HepG2 (cell line): ENCODE measurements around the gene RGR. TPM values are rescaled to one million over a fixed set of nuclear protein-coding genes. Genes with fewer than 3 reads are reported as not detected.

Source experiments
- CTCF ChIP-seq: sonication (generic); formaldehyde crosslinking; IDR thresholded peaks from 2 replicates; pipeline ENCODE4 v1.5.0; 2020; ENCODE audit warnings: mild to moderate bottlenecking, missing genetic modification reagents, moderate library complexity
- GTF3A ChIP-seq: sonication (generic); formaldehyde crosslinking; conservative IDR thresholded peaks from 2 replicates; pipeline ENCODE4 v1.4.0; 2020; ENCODE audit warnings: mild to moderate bottlenecking, missing genetic modification reagents
- HOXA3 ChIP-seq: sonication (generic); formaldehyde crosslinking; IDR thresholded peaks from 2 replicates; pipeline ENCODE4 v1.5.0; 2020; ENCODE audit warnings: missing genetic modification reagents
- MEIS2 ChIP-seq: sonication (generic); formaldehyde crosslinking; IDR thresholded peaks from 2 replicates; pipeline ENCODE4 v1.9.0; 2021; ENCODE audit warnings: mild to moderate bottlenecking, missing genetic modification reagents
- NR2F1 ChIP-seq, 2 experiments: fragments of 450-650 bp in 1 of 2; formaldehyde crosslinking in 1 of 2; IDR thresholded peaks; 2 replicates each; pipeline versions ENCODE4 v1.5.0 to v1.6.1; 2016 to 2020; ENCODE audit warnings: mild to moderate bottlenecking in 1 of 2, missing compliant biosample characterization in 1 of 2, missing genetic modification reagents in 1 of 2, moderate library complexity in 1 of 2
- PPARG ChIP-seq: conservative IDR thresholded peaks from 2 replicates; pipeline ENCODE4 v1.6.1; 2016; ENCODE audit warnings: missing biosample characterization, missing genetic modification reagents
- SIX1 ChIP-seq: sonication (generic); formaldehyde crosslinking; IDR thresholded peaks from 2 replicates; pipeline ENCODE4 v1.4.0; 2020; ENCODE audit warnings: missing genetic modification reagents, borderline replicate concordance
- SMC3 ChIP-seq: IDR thresholded peaks from 2 replicates; pipeline ENCODE4 v1.6.1; 2011; ENCODE audit warnings: low read length, improper control_type of control experiment
- SYNCRIP ChIP-seq: fragments of 200-400 bp; formaldehyde crosslinking; IDR thresholded peaks from 2 replicates; pipeline ENCODE4 v1.6.1; 2018; ENCODE audit warnings: mild to moderate bottlenecking, low read depth, low read length; ENCODE audit not compliant: insufficient read depth
- TCF7L2 ChIP-seq: IDR thresholded peaks from 2 replicates; pipeline ENCODE4 v1.6.1; 2011; ENCODE audit warnings: mild to moderate bottlenecking, low read depth, low read length, moderate library complexity
- TP53 ChIP-seq: sonication (generic); formaldehyde crosslinking; conservative IDR thresholded peaks from 2 replicates; pipeline ENCODE4 v1.4.0; 2020; ENCODE audit warnings: missing genetic modification reagents
- ZNF136 ChIP-seq: sonication (generic); formaldehyde crosslinking; IDR thresholded peaks from 2 replicates; pipeline ENCODE4 v1.8.1; 2022; ENCODE audit warnings: low read depth, mild to moderate bottlenecking, moderate library complexity, missing genetic modification reagents
- ZNF260 ChIP-seq: sonication (generic); formaldehyde crosslinking; IDR thresholded peaks from 2 replicates; pipeline ENCODE4 v1.4.0; 2020; ENCODE audit warnings: missing genetic modification reagents, low read depth, mild to moderate bottlenecking, borderline replicate concordance
- ZNF34 ChIP-seq: sonication (generic); formaldehyde crosslinking; IDR thresholded peaks from 2 replicates; pipeline ENCODE4 v1.4.0; 2020; ENCODE audit warnings: mild to moderate bottlenecking, missing genetic modification reagents, borderline replicate concordance
- ZNF597 ChIP-seq: sonication (generic); formaldehyde crosslinking; IDR thresholded peaks from 2 replicates; pipeline ENCODE4 v1.5.0; 2020; ENCODE audit warnings: missing genetic modification reagents
- ZNF678 ChIP-seq: sonication (generic); formaldehyde crosslinking; IDR thresholded peaks from 2 replicates; pipeline ENCODE4 v1.4.0; 2020; ENCODE audit warnings: mild to moderate bottlenecking, missing genetic modification reagents
- ZNF720 ChIP-seq: sonication (generic); formaldehyde crosslinking; IDR thresholded peaks from 2 replicates; pipeline ENCODE4 v1.4.0; 2020; ENCODE audit warnings: missing genetic modification reagents
- ZNF737 ChIP-seq: sonication (generic); formaldehyde crosslinking; IDR thresholded peaks from 2 replicates; pipeline ENCODE4 v1.5.0; 2020; ENCODE audit warnings: missing genetic modification reagents, mild to moderate bottlenecking, borderline replicate concordance
- polyA plus RNA-seq, 8 experiments: library from polyadenylated mRNA; depleted of rRNA in 3 of 8; stranded (reverse) in 7 of 8; unstranded in 1 of 8; fragments of >200 nt; fragmentation: Illumina TruSeq in 4 of 8; extraction: Trizol in 4 of 8; gene quantifications; 2 replicates each; pipeline versions ENCODE4 v1.2.1 to v1.2.3, GENCODE V29; 2011 to 2016; ENCODE audit warnings: low read depth in 4 of 8, missing spikeins in 1 of 8, mixed read lengths in 1 of 8; ENCODE audit not compliant: insufficient read depth in 1 of 8
- total RNA-seq, 5 experiments: library from RNA; depleted of rRNA; stranded (reverse); fragments of >200 nt; fragmentation: Illumina TruSeq; extraction: Trizol; gene quantifications; 2 replicates each; pipeline ENCODE4 v1.2.3, GENCODE V29; 2016; ENCODE audit warnings: low read depth in 1 of 5
- TF ChIP-seq, protein P1 (sequence below): sonication (generic); formaldehyde crosslinking; IDR thresholded peaks from 2 replicates; pipeline ENCODE4 v1.4.0; 2020; ENCODE audit warnings: missing genetic modification reagents
- TF ChIP-seq, protein P2 (sequence below): sonication (generic); formaldehyde crosslinking; IDR thresholded peaks from 2 replicates; pipeline ENCODE4 v1.4.0; 2020; ENCODE audit warnings: low read depth, missing genetic modification reagents

The RGR gene
- total and polyA plus RNA-seq, 2 of the 13 experiments (the other 11 are each of a cell fraction or from before 2014, with no cell fraction given) = 0.69 to 0.71 TPM

- TF ChIP-seq, protein P1, sequence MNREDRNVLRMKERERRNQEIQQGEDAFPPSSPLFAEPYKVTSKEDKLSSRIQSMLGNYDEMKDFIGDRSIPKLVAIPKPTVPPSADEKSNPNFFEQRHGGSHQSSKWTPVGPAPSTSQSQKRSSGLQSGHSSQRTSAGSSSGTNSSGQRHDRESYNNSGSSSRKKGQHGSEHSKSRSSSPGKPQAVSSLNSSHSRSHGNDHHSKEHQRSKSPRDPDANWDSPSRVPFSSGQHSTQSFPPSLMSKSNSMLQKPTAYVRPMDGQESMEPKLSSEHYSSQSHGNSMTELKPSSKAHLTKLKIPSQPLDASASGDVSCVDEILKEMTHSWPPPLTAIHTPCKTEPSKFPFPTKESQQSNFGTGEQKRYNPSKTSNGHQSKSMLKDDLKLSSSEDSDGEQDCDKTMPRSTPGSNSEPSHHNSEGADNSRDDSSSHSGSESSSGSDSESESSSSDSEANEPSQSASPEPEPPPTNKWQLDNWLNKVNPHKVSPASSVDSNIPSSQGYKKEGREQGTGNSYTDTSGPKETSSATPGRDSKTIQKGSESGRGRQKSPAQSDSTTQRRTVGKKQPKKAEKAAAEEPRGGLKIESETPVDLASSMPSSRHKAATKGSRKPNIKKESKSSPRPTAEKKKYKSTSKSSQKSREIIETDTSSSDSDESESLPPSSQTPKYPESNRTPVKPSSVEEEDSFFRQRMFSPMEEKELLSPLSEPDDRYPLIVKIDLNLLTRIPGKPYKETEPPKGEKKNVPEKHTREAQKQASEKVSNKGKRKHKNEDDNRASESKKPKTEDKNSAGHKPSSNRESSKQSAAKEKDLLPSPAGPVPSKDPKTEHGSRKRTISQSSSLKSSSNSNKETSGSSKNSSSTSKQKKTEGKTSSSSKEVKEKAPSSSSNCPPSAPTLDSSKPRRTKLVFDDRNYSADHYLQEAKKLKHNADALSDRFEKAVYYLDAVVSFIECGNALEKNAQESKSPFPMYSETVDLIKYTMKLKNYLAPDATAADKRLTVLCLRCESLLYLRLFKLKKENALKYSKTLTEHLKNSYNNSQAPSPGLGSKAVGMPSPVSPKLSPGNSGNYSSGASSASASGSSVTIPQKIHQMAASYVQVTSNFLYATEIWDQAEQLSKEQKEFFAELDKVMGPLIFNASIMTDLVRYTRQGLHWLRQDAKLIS (CRISPR knock-in tag) = no peak
- no peak for TF ChIP-seq TCF7L2
- TF ChIP-seq PPARG (CRISPR knock-in tag) = no peak
- TF ChIP-seq GTF3A (CRISPR knock-in tag) = no peak
- peak; percentile 42 for TF ChIP-seq CTCF (CRISPR knock-in tag)
- no peak for TF ChIP-seq ZNF720 (CRISPR knock-in tag)
- TF ChIP-seq SIX1 (CRISPR knock-in tag) = no peak
- TF ChIP-seq ZNF136 = no peak
- TF ChIP-seq NR2F1 (CRISPR knock-in tag; IDR thresholded peaks at IDR 0.05) = 0 out of 4 replicates have a peak, but pooled peaks of 1 of the 2 experiments have one; percentile 44
- TF ChIP-seq SYNCRIP = no peak
- TF ChIP-seq ZNF597 (CRISPR knock-in tag) = no peak
- no peak for TF ChIP-seq ZNF737 (CRISPR knock-in tag)
- no peak for TF ChIP-seq ZNF34 (CRISPR knock-in tag)
- 0 out of 2 replicates have a peak, but pooled peaks have one; percentile 9 for TF ChIP-seq SMC3
- TF ChIP-seq TP53 (CRISPR knock-in tag) = no peak
- no peak for TF ChIP-seq HOXA3 (CRISPR knock-in tag)
- TF ChIP-seq ZNF260 (CRISPR knock-in tag) = no peak
- TF ChIP-seq ZNF678 (CRISPR knock-in tag) = no peak
- TF ChIP-seq, protein P2, sequence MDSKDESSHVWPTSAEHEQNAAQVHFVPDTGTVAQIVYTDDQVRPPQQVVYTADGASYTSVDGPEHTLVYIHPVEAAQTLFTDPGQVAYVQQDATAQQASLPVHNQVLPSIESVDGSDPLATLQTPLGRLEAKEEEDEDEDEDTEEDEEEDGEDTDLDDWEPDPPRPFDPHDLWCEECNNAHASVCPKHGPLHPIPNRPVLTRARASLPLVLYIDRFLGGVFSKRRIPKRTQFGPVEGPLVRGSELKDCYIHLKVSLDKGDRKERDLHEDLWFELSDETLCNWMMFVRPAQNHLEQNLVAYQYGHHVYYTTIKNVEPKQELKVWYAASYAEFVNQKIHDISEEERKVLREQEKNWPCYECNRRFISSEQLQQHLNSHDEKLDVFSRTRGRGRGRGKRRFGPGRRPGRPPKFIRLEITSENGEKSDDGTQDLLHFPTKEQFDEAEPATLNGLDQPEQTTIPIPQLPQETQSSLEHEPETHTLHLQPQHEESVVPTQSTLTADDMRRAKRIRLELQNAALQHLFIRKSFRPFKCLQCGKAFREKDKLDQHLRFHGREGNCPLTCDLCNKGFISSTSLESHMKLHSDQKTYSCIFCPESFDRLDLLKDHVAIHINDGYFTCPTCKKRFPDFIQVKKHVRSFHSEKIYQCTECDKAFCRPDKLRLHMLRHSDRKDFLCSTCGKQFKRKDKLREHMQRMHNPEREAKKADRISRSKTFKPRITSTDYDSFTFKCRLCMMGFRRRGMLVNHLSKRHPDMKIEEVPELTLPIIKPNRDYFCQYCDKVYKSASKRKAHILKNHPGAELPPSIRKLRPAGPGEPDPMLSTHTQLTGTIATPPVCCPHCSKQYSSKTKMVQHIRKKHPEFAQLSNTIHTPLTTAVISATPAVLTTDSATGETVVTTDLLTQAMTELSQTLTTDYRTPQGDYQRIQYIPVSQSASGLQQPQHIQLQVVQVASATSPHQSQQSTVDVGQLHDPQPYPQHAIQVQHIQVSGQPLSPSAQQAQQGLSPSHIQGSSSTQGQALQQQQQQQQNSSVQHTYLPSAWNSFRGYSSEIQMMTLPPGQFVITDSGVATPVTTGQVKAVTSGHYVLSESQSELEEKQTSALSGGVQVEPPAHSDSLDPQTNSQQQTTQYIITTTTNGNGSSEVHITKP (CRISPR knock-in tag) = peak; percentile 57; the same call in 1 of the 2 replicates
- TF ChIP-seq MEIS2 (CRISPR knock-in tag) = no peak
Measured at GRCh38 chr10:84214612-84215235, 30.1 kb upstream of the RGR start (continued).
